Measurements from ENCODE around the gene GEMIN4. TPM values are rescaled to one million over a fixed set of nuclear protein-coding genes. Genes with fewer than 3 reads are reported as not detected.

The GEMIN4 gene
- total RNA-seq, 1 experiment from 2014 or later = 48.4 TPM

DNA sequence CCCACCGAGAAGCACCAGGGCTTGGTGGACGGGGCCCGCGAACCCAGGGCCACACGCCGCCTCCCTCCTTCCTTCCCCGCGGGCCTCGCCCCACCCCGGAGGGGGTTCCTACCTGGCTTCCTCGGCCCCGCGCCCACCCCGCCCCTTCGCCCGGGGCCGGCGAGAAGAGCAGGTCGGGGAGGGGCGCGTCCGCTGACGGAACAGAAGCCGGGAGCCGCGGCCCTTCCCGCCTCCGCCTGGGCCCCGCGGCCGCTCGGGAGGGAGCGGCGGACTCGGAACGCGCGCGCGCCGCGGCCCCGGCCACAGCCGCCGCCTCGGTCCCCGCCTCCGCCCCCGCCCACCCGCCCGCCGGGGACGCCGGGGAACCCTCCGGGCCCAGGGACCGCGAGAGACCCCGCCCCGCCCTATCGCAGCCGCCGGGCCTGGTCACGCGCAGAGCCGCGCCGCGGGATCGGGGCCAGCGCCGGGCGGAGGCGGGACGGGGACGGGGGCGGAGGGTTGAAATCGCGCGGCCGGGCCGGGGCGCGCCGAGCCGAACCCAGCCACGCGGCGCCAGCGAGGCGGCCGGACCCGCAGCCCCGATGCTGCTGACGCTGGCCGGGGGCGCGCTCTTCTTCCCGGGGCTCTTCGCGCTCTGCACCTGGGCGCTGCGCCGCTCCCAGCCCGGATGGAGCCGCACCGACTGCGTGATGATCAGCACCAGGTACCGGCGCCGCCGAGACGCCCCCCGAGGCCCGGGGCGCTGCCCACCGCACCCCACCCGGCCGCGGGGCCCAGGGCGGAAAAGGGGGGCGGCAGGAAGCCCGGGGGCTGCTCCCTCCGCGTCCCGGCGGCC is 19.8 kb downstream of the GEMIN4 start, which contains the start of gene TLCD3A (continued):
- TF ChIP-seq SP1 (CRISPR knock-in tag; conservative IDR thresholded peaks at IDR 0.05) (peak; percentile 27; the same call in 1 of the 2 replicates), KAT7 (CRISPR knock-in tag; IDR thresholded peaks at IDR 0.05; ENCODE audit: borderline replicate concordance) (no peak), FOXK1 (CRISPR knock-in tag; IDR thresholded peaks at IDR 0.05) (no peak), SMAD4 (CRISPR knock-in tag; IDR thresholded peaks at IDR 0.05) (no peak)
- TF ChIP-seq, protein P1, sequence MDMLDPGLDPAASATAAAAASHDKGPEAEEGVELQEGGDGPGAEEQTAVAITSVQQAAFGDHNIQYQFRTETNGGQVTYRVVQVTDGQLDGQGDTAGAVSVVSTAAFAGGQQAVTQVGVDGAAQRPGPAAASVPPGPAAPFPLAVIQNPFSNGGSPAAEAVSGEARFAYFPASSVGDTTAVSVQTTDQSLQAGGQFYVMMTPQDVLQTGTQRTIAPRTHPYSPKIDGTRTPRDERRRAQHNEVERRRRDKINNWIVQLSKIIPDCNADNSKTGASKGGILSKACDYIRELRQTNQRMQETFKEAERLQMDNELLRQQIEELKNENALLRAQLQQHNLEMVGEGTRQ (CRISPR knock-in tag; IDR thresholded peaks at IDR 0.05) = peak; percentile 44; the same call in 1 of the 2 replicates
- TF ChIP-seq, protein P2, sequence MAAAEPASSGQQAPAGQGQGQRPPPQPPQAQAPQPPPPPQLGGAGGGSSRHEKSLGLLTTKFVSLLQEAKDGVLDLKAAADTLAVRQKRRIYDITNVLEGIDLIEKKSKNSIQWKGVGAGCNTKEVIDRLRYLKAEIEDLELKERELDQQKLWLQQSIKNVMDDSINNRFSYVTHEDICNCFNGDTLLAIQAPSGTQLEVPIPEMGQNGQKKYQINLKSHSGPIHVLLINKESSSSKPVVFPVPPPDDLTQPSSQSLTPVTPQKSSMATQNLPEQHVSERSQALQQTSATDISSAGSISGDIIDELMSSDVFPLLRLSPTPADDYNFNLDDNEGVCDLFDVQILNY (CRISPR knock-in tag; IDR thresholded peaks at IDR 0.05) = peak; percentile 73; the same call in 1 of the 2 replicates

GRCh38 chr17:731644-732066 is 20.4 kb downstream of the GEMIN4 start:
- ATAC-seq = peak; percentile 50
- ChIA-PET CTCF (interaction anchor here (0.9 kb wide), 1 partner anchor 320 kb away, joined by 4 read pairs; no protein-coding TSS in a partner anchor), POLR2A (interaction anchor here (0.6 kb wide), 1 partner anchor 18 kb away, joined by 4 read pairs; no protein-coding TSS in a partner anchor)
- Mint-ChIP-seq H3K36me3 (peaks cover 22% of the 10 kb centered on the region), H3K4me3 (peak overlapping the region; percentile 75), H3K4me1 (peaks cover 21% of the 10 kb centered on the region), H3K27me3 (ENCODE audit: low read depth) (peaks cover 8% of the 10 kb centered on the region), H3K9me3 (no peaks in the 10 kb centered on the region), H3K27ac (no peak overlapping the region)
- TF ChIP-seq, protein P3, sequence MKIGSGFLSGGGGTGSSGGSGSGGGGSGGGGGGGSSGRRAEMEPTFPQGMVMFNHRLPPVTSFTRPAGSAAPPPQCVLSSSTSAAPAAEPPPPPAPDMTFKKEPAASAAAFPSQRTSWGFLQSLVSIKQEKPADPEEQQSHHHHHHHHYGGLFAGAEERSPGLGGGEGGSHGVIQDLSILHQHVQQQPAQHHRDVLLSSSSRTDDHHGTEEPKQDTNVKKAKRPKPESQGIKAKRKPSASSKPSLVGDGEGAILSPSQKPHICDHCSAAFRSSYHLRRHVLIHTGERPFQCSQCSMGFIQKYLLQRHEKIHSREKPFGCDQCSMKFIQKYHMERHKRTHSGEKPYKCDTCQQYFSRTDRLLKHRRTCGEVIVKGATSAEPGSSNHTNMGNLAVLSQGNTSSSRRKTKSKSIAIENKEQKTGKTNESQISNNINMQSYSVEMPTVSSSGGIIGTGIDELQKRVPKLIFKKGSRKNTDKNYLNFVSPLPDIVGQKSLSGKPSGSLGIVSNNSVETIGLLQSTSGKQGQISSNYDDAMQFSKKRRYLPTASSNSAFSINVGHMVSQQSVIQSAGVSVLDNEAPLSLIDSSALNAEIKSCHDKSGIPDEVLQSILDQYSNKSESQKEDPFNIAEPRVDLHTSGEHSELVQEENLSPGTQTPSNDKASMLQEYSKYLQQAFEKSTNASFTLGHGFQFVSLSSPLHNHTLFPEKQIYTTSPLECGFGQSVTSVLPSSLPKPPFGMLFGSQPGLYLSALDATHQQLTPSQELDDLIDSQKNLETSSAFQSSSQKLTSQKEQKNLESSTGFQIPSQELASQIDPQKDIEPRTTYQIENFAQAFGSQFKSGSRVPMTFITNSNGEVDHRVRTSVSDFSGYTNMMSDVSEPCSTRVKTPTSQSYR (CRISPR knock-in tag; IDR thresholded peaks at IDR 0.05) = no peak
- TF ChIP-seq, protein P4, sequence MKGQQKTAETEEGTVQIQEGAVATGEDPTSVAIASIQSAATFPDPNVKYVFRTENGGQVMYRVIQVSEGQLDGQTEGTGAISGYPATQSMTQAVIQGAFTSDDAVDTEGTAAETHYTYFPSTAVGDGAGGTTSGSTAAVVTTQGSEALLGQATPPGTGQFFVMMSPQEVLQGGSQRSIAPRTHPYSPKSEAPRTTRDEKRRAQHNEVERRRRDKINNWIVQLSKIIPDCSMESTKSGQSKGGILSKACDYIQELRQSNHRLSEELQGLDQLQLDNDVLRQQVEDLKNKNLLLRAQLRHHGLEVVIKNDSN (CRISPR knock-in tag; IDR thresholded peaks at IDR 0.05) = no peak
- TF ChIP-seq, protein P5, sequence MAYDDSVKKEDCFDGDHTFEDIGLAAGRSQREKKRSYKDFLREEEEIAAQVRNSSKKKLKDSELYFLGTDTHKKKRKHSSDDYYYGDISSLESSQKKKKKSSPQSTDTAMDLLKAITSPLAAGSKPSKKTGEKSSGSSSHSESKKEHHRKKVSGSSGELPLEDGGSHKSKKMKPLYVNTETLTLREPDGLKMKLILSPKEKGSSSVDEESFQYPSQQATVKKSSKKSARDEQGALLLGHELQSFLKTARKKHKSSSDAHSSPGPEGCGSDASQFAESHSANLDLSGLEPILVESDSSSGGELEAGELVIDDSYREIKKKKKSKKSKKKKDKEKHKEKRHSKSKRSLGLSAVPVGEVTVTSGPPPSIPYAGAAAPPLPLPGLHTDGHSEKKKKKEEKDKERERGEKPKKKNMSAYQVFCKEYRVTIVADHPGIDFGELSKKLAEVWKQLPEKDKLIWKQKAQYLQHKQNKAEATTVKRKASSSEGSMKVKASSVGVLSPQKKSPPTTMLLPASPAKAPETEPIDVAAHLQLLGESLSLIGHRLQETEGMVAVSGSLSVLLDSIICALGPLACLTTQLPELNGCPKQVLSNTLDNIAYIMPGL (CRISPR knock-in tag; IDR thresholded peaks at IDR 0.05) = peak; percentile 48; the same call in 1 of the 2 replicates
- peak; percentile 56; the same call in 1 of the 2 replicates for TF ChIP-seq ARID4B (CRISPR knock-in tag; IDR thresholded peaks at IDR 0.05; ENCODE audit: borderline replicate concordance)
- TF ChIP-seq, protein P6, sequence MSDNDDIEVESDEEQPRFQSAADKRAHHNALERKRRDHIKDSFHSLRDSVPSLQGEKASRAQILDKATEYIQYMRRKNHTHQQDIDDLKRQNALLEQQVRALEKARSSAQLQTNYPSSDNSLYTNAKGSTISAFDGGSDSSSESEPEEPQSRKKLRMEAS (CRISPR knock-in tag; IDR thresholded peaks at IDR 0.05) = peak; percentile 32; the same call in 1 of the 2 replicates
- peak; percentile 45 for DNase-seq (ENCODE audit: low spot score)

Data from WTC11 (cell line).